Thoracic aorta (tissue), 2 donors: ENCODE measurements around the gene ABLIM2. TPM values are rescaled to one million over a fixed set of nuclear protein-coding genes. Genes with fewer than 3 reads are reported as not detected.
"Not testable (repeated sequence)": the region's sequence is repeated elsewhere in the genome, so short reads cannot be mapped to it uniquely, and the experiment has no call there.

Source experiments
- ATAC-seq: fragments of 150-250 bp; one replicate; pipeline ENCODE4 v1.8.0; 2017; ENCODE audit warnings: low read depth; ENCODE audit not compliant: insufficient number of reproducible peaks, low FRiP score
- DNase-seq: peaks from one replicate; pipeline ENCODE4 v3.0.0-alpha.2; 2020; ENCODE audit warnings: low spot score
- H3K27ac ChIP-seq, 2 donors: fragments of 200-600 bp; sonication (generic); 1 replicate in 1 of 2; 2 replicates in 1 of 2; pipeline ENCODE4 v1.5.1; 2016; ENCODE audit warnings: mild to moderate bottlenecking in 2 of 2, moderate library complexity in 2 of 2
- H3K27me3 ChIP-seq: fragments of 200-600 bp; sonication (generic); replicated peaks from 2 replicates; pipeline ENCODE4 v1.6.0; 2016; ENCODE audit warnings: mild to moderate bottlenecking; ENCODE audit not compliant: insufficient read depth
- H3K36me3 ChIP-seq: fragments of 200-600 bp; sonication (generic); one replicate; pipeline ENCODE4 v1.5.1; 2016
- H3K4me1 ChIP-seq, 2 donors: fragments of 200-600 bp; sonication (generic); 1 replicate in 1 of 2; 2 replicates in 1 of 2; pipeline versions ENCODE4 v1.5.1 to v1.6.0; 2016; ENCODE audit warnings: low read depth in 2 of 2, mild to moderate bottlenecking in 1 of 2; ENCODE audit not compliant: control insufficient read depth in 1 of 2
- H3K4me3 ChIP-seq: fragments of 200-600 bp; sonication (generic); 2 replicates; pipeline ENCODE4 v1.5.1; 2016; ENCODE audit warnings: mild to moderate bottlenecking
- H3K9me3 ChIP-seq: fragments of 200-600 bp; sonication (generic); 2 replicates; pipeline ENCODE4 v1.5.1; 2016
- total RNA-seq, 2 donors: library from RNA; depleted of rRNA; stranded (reverse); fragments of >200 nt; gene quantifications; one replicate each; pipeline versions ENCODE4 v1.1.0 to v1.2.3, GENCODE V29; 2016
- TF ChIP-seq, protein P1 (sequence below): fragments of 200-600 bp; sonication (generic); IDR thresholded peaks from one replicate; pipeline ENCODE4 v1.5.1; 2019; ENCODE audit warnings: antibody characterized with exemption

The ABLIM2 gene
- total RNA-seq, 2 donors from 2014 or later, result 25.6 to 28.6 TPM

DNA sequence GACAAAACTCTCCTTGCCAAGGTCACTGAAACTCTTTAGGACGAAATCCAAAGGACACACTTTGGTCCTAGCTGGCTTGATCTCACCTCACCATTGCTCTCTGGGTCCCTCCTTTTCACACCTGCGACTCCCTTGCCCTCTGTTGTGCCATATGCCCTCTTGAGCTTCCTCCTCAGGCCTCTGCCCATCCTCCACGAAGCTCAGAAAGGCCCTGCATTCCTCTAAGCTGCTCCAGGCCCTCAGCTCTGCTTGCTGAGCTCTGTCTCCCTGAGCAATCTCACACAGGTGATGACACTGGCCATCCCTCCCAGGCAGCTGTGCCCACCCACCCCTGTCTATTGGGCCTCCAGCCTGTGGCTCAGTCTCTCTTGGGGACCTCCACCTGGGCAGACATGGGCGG, 208.9 kb downstream of the ABLIM2 start:
- ATAC-seq, result no peak
- TF ChIP-seq, protein P1, sequence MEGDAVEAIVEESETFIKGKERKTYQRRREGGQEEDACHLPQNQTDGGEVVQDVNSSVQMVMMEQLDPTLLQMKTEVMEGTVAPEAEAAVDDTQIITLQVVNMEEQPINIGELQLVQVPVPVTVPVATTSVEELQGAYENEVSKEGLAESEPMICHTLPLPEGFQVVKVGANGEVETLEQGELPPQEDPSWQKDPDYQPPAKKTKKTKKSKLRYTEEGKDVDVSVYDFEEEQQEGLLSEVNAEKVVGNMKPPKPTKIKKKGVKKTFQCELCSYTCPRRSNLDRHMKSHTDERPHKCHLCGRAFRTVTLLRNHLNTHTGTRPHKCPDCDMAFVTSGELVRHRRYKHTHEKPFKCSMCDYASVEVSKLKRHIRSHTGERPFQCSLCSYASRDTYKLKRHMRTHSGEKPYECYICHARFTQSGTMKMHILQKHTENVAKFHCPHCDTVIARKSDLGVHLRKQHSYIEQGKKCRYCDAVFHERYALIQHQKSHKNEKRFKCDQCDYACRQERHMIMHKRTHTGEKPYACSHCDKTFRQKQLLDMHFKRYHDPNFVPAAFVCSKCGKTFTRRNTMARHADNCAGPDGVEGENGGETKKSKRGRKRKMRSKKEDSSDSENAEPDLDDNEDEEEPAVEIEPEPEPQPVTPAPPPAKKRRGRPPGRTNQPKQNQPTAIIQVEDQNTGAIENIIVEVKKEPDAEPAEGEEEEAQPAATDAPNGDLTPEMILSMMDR, result no peak
- Histone ChIP-seq H3K27ac (no peak overlapping the region), H3K36me3 (no peaks in the 10 kb centered on the region), H3K4me3 (no peak overlapping the region), H3K4me1 (no peaks in the 10 kb centered on the region), H3K27me3 (no peaks in the 10 kb centered on the region), H3K9me3 (no peaks in the 10 kb centered on the region)
- no peak for DNase-seq

GRCh38 chr4:7947927-7948326, 210.7 kb downstream of the ABLIM2 start:
- ATAC-seq (no peak), DNase-seq (no peak)

DNA sequence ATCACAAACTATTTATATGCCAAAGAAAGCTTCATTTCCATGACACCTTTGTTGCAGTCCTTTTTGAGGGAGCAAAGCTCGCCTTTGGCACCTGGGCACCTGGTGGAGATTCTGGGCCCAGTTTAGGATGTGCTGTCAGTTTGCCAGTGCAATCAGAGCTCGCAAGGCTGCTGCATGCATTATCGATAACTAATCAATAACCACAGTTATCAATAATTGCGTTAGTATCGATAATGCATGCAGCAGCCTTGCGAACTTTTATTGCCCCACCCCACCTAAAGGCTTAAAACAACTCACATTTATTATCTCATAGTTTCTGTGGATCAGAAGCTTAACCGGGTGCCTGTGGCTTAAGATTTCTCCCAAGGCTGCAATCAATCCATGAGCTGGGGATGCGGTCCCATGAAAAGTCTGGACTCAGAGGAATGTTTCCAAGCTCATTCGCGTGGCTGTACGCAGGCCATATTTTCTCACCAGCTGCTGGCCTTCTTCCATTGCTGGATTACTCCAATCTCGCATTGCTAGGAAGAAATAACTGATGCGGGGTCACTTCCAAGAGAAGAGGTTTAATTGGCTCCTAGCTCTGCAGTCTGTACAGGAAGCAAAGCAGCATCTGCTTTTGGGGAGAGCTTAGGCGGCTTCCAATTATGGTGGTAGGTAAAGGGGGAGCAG, 212.8 kb downstream of the ABLIM2 start:
- Histone ChIP-seq H3K27me3 (no peaks in the 10 kb centered on the region), H3K36me3 (no peaks in the 10 kb centered on the region), H3K27ac (no peak overlapping the region), H3K4me1 (no peaks in the 10 kb centered on the region), H3K9me3 (no peaks in the 10 kb centered on the region), H3K4me3 (no peak overlapping the region)
- no peak for ATAC-seq
- TF ChIP-seq, protein P1, result no peak
- DNase-seq, result no peak

More at GRCh38 chr4:7947927-7948326, 210.7 kb downstream of the ABLIM2 start:
- Histone ChIP-seq H3K27me3 (no peaks in the 10 kb centered on the region), H3K36me3 (no peaks in the 10 kb centered on the region), H3K9me3 (no peaks in the 10 kb centered on the region), H3K27ac (no peak overlapping the region), H3K4me3 (no peak overlapping the region), H3K4me1 (no peaks in the 10 kb centered on the region)
- TF ChIP-seq, protein P1, result no peak

DNA sequence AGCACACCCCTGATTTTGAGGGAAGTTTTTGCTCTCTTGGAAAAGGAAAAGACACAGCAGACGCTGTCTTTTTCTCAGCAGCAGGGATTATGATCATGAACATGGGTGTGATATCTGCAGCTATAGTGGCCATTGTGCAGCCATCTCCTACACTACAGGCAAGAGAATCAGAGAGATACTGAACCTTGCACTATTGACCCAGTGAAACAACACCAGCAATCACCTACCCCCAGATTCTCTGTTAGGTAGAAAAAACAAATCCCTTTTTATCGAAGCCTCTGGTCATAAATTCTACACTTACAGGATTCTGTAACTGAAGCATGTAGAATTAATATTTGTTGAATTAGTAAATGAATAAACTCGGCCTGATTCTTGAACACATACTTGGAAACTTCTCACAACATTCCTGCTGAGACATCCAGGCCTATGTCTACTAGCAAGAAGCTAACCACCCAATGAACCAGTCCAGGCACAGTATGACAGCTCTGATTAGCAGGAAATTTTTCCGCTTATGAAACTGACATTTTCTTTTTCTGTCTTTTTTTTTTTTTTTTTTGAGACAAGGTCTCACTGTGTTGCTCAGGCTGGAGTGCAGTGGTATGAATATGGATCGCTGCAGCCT, 213.9 kb downstream of the ABLIM2 start:
- H3K27ac ChIP-seq, result no peak overlapping the region

GRCh38 chr4:7943688-7944087, 214.9 kb downstream of the ABLIM2 start:
- H3K27me3 ChIP-seq, H3K9me3 ChIP-seq, DNase-seq, ATAC-seq, H3K27ac ChIP-seq, H3K4me1 ChIP-seq, H3K36me3 ChIP-seq, H3K4me3 ChIP-seq: not testable (repeated sequence)

More for the DNA sequence above, 213.9 kb downstream of the ABLIM2 start:
- Histone ChIP-seq H3K4me1 (peaks cover 0 to 5% of the 10 kb centered on the region in 2 donors), H3K36me3 (no peaks in the 10 kb centered on the region), H3K9me3 (no peaks in the 10 kb centered on the region), H3K27me3 (no peaks in the 10 kb centered on the region), H3K4me3 (no peak overlapping the region)
- ATAC-seq, result no peak
- TF ChIP-seq, protein P1, result no peak
- no peak for DNase-seq
